GM18909 (cell line): ENCODE measurements around the gene CACNA1C.

Experiments used
- ATAC-seq: cut with Tn5 transposase; IDR thresholded peaks from one replicate; pipeline ENCODE4 v1.9.1; 2021; ENCODE audit warnings: mild to moderate bottlenecking; ENCODE audit not compliant: unreplicated experiment, poor library complexity

CACNA1C gene

GRCh38 chr12:2190085-2190484, 137.3 kb downstream of the CACNA1C start:
- no peak for ATAC-seq

- no peak for ATAC-seq
Observed at GRCh38 chr12:2190896-2191533, 138.2 kb downstream of the CACNA1C start.

- ATAC-seq, result no peak
Observed at GRCh38 chr12:2191534-2192153, 138.9 kb downstream of the CACNA1C start.

GRCh38 chr12:2192231-2192630, 139.4 kb downstream of the CACNA1C start:
- no peak for ATAC-seq

DNA sequence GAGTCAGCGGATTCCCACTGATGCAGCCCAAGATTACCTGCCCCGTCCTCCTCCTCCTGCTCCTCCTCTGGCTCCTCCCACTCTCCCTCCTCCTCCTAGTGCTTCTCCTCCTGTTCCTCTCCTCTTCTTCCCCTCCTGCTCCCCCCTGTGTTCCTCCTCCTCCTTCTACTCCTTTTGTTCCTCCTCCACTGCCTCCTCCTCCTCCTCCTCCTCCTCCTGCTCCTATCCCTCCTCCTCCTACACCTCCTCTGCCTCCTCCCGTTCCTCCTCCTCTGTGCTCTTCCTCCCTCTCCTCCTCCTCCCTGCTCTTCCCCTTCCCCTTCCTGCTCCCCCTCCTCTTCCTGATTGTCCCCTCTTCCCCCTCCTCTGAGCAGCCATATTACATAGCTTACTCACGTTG, 141.3 kb downstream of the CACNA1C start:
- ATAC-seq, result no peak

GRCh38 chr12:2194571-2194970, 141.8 kb downstream of the CACNA1C start:
- ATAC-seq, result no peak

DNA sequence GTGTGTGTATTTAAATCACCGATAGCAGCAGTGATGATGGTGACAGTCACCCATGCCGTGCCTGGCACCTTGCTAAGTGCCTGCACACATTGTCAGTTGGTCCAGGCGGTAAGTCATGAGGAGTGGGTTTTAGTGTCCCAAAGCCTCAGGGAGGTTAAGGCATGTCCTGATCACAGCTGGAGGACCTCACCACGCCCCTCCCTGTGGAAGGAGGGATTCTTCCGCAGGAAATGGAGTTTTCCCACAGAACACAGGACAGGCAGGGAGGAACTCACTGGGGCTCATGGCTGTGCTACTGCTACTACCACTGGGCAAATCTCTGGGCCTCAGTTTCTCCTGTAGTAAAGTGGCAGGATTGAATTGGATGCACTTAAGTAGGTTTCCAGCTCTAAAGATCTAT, 142.3 kb downstream of the CACNA1C start:
- ATAC-seq, result no peak

- no peak for ATAC-seq
Observed at GRCh38 chr12:2198005-2198501, 145.3 kb downstream of the CACNA1C start.

DNA sequence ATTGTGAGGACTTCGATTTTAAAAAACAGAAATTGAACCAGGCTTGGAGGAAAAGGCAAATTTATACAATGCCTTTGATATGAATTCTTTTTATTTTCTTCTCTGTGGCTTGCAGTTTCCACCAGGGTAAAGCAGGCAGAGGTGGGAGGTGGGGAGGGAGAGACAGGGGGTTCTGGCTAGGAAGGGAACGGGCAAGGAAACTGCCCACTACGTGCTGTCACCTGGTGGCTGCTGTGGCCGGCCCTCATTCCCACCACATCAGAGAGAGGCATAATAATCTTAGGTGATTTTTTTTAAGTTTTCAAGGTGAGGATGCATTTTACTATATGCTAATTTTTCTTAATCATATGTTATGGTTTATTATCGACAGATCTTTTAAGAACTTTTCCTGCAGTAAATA, 145.8 kb downstream of the CACNA1C start:
- no peak for ATAC-seq

DNA sequence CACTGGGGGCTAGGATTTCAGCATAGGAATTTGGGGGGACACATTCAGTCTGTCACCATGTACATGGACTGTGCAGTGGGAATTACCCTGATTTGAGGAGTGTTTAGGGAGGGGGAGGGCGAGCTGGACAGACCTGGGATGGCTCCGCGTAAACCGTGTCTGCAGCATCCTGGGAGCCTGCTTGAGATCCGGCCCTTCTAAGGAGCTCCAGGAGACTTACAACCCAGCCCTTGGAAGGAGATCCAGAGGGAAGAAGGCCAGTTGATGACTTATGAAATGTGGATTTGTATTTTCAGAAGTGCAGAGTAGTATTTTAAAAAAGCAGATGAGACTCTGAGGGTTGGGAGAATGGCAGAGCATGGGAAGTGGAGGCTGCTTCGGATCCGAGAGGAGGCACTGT, 153.2 kb downstream of the CACNA1C start:
- no peak for ATAC-seq

DNA sequence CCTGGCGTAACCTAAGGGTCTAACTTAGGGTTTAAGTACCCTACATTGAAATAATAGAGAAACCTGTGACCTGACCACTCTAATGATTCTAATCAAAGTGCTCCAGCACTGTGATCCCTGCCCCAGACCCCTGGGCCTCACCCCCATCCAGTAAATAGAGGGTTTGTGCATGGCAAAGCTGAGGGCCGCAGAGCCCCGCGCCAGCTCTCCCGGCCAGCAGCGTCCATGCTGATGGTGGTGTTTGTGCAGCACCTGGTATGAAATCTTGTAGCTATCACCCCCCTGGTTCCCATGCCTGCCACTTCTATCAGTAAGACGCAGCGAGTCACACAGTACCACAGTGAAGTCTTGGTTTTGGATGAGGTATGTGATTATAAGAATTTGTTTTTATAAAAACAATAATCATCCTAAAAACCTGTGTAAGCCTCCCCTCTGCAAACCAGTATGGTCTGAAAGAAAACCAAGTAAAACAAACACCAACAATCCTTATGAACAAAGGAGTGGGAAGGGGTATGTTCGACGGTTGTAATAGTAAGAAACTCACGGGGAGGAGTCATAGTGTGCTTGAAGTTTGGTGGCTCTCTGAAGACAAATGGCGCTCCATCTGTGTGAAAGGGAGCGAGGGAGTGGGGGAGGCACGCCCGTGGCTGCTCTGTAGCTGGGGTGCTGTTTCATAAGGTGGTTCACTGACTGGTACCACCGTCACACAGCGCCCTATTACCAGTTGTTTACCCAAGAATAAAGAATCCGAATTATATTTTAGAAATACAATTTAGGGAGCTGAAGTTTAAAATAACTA, 156.2 kb downstream of the CACNA1C start:
- no peak for ATAC-seq

DNA sequence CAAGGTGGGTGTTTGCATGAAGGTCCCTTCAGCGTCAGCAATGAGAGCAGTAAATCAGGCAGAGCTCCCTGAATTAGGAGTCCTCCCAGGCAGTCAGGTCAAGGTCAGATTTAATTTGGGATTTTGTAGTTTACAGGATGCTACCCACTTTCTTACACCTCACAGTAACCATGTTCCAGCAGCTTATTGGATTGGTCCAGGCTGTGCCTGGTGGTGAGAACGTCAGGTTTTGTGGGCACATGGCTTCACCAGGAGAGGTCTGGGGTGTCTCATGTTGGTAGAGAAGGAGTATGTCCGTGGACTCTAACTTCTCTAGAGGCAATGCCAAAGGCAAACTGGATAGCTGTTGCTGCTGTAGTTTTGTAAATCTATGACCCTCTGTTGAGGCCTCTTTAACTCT, 158.3 kb downstream of the CACNA1C start:
- ATAC-seq, result no peak

GRCh38 chr12:2212537-2212936, 159.8 kb downstream of the CACNA1C start:
- ATAC-seq, result no peak

DNA sequence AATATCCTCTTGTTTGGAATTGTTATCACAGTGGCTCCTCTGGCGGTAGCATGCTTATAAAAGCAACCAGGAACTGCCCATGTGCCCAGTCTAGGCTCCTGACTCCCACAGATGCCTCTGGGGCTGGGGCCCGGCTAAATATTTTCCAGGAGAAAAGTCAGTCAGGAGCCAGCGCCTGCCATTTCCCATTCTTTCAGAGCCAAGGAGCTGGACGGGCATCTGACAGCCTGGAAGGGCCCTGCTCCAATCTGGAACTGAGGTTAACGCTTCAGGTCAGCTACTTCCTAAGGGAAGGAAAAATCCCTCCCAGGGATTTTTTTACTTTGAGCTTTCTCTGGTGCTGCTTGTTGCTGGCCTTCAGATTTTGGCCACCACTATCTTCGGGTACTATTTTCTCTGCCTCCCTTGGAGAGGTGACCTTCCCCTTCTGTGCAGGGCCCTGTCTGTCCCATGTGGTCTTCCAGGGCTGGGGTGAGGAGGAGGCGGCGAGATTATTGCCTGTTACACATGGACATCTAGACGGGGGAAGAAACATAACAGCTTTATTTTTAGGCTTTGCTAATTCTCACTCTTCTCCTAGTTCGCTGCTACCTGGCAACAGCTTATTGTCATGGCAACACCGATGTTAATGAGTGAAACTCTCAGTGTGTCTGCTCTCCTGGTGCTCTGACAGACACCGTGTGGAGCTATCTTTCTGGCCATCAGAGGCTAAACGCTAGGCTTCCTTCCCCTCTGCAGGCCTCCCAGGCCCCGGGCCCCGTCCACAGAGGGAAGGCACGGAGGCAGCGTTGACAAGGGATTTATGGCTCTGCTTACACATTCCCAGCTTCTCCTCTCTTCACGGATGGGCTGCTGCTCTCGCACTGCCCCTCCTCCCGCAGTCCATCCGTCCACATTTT, 160.4 kb downstream of the CACNA1C start:
- ATAC-seq, result no peak

DNA sequence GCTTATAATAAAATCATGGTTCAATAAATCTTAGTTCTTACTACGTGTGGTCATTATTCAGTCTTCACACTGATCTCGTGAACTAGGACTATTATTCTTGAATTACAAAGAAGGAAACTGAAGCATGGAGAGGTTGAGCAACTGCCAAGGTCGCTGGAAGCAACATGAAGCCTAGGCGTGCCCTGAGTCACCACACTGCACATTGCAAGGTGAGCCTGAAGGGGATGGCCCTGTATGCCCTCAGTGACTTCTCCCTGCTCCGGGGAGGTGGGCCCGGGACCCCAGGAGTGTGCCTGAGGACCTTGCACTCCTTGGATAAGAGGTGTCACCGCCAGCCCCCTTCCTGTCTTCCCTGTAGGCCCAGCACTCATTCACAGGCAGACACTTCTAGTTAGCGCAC, 161.6 kb downstream of the CACNA1C start:
- no peak for ATAC-seq

GRCh38 chr12:2215709-2216560, 163.1 kb downstream of the CACNA1C start:
- no peak for ATAC-seq

GRCh38 chr12:2218706-2219105, 165.9 kb downstream of the CACNA1C start:
- ATAC-seq, result no peak

- no peak for ATAC-seq
Observed at GRCh38 chr12:2221030-2221621, 168.3 kb downstream of the CACNA1C start.

DNA sequence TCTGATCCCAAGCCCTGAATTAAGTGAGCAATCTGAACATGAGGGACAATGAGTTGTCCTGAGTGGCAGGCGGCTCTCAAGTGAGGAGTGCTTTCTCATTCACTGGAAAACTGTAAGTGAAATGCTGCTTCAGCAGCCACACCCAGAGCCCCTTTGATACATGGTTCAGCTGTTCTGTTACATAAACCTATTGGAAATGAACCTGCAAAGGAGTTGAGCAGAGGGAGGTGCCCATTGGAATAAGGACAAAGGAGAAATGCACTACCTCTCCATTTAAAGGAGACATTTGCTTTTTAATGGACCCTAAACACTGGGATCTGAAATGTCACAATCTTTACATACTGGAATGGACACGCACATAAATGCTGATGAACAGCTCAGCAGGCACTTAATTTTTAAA, 169.9 kb downstream of the CACNA1C start:
- no peak for ATAC-seq
